H1 (cell line): Measurements from ENCODE around the gene PPM1M.

ENCODE experiments used
- BACH1 ChIP-seq: IDR thresholded peaks from 2 replicates; pipeline ENCODE4 v1.6.1; 2012; ENCODE audit warnings: low read length, improper control_type of control experiment
- CBX5 ChIP-seq: fragments of 300-800, 300-1000 bp; sonication (generic); IDR thresholded peaks from 2 replicates; pipeline ENCODE4 v1.7.1; 2016; ENCODE audit warnings: antibody characterized with exemption, low read length, low read depth
- CHD1 ChIP-seq: IDR thresholded peaks from 2 replicates; pipeline ENCODE4 v1.6.1; 2012; ENCODE audit warnings: low read depth, low read length, improper control_type of control experiment
- EZH2 ChIP-seq: fragments of 200-600 bp; sonication (generic); IDR thresholded peaks from 2 replicates; pipeline ENCODE4 v1.7.1; 2012; ENCODE audit warnings: low read depth, mild to moderate bottlenecking, moderate library complexity, low read length, inconsistent platforms; ENCODE audit not compliant: severe bottlenecking
- GABPA ChIP-seq: IDR thresholded peaks from 2 replicates; pipeline ENCODE4 v1.6.1; 2011; ENCODE audit warnings: mild to moderate bottlenecking, low read length, moderate library complexity, borderline replicate concordance; ENCODE audit not compliant: insufficient read depth
- POLR2A ChIP-seq, 2 experiments: IDR thresholded peaks; 1 replicate in 1 of 2; 2 replicates in 1 of 2; pipeline ENCODE4 v1.6.1; 2011; ENCODE audit warnings: low read depth in 2 of 2, low read length in 2 of 2, mild to moderate bottlenecking in 2 of 2; ENCODE audit errors: control extremely low read depth in 1 of 2
- POLR2AphosphoS5 ChIP-seq: IDR thresholded peaks from 2 replicates; pipeline ENCODE4 v1.6.1; 2011; ENCODE audit warnings: low read depth, low read length
- SP2 ChIP-seq: IDR thresholded peaks from 2 replicates; pipeline ENCODE4 v1.6.1; 2012; ENCODE audit warnings: mild to moderate bottlenecking, low read length, inconsistent platforms
- TF ChIP-seq, protein P1 (sequence below): IDR thresholded peaks from 2 replicates; pipeline ENCODE4 v1.6.1; 2012; ENCODE audit warnings: inconsistent platforms
- TF ChIP-seq, protein P2 (sequence below), 3 experiments: IDR thresholded peaks; 1 replicate in 2 of 3; 2 replicates in 1 of 3; pipeline versions ENCODE4 v1.5.1 to v1.6.1; 2011; ENCODE audit warnings: low read length in 3 of 3, mild to moderate bottlenecking in 3 of 3, inconsistent platforms in 2 of 3, low read depth in 1 of 3, moderate library complexity in 1 of 3; ENCODE audit not compliant: insufficient read depth in 1 of 3; ENCODE audit errors: control extremely low read depth in 1 of 3

DNA sequence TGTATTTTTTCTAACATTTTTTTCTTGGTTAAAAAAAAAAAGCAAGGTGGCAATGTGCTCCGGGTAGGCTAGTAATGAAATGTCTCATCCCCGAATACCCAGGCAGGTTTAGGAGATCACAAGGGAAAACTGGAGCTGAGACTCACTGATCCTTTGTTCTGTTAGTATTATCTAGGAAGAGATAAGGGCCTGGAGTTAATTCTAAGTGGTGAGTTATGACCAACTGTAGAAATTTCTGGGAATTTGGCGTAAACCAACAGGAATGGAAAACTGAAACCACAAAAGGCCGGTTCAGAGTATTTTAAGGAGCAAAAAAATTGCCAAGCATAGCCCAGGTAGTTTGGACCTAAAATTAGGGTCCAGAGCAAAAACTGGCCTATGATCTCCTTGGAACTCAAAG lies 12.4 kb downstream of the PPM1M start:
- TF ChIP-seq, protein P1, sequence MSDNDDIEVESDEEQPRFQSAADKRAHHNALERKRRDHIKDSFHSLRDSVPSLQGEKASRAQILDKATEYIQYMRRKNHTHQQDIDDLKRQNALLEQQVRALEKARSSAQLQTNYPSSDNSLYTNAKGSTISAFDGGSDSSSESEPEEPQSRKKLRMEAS = no peak
- TF ChIP-seq BACH1 (no peak), EZH2 (no peak), SP2 (no peak), GABPA (no peak), POLR2A (IDR thresholded peaks at IDR 0.05; ENCODE audit: control extremely low read depth in 1 of 2, low read depth in 2 of 2, low read length in 2 of 2) (no peak), POLR2AphosphoS5 (no peak), CHD1 (no peak), CBX5 (no peak)
- TF ChIP-seq, protein P2, sequence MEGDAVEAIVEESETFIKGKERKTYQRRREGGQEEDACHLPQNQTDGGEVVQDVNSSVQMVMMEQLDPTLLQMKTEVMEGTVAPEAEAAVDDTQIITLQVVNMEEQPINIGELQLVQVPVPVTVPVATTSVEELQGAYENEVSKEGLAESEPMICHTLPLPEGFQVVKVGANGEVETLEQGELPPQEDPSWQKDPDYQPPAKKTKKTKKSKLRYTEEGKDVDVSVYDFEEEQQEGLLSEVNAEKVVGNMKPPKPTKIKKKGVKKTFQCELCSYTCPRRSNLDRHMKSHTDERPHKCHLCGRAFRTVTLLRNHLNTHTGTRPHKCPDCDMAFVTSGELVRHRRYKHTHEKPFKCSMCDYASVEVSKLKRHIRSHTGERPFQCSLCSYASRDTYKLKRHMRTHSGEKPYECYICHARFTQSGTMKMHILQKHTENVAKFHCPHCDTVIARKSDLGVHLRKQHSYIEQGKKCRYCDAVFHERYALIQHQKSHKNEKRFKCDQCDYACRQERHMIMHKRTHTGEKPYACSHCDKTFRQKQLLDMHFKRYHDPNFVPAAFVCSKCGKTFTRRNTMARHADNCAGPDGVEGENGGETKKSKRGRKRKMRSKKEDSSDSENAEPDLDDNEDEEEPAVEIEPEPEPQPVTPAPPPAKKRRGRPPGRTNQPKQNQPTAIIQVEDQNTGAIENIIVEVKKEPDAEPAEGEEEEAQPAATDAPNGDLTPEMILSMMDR (IDR thresholded peaks at IDR 0.05; ENCODE audit: control extremely low read depth in 1 of 3, insufficient read depth in 1 of 3, low read depth in 1 of 3, low read length in 3 of 3) = no peak
